Measurements from ENCODE around the gene SHB. TPM values are rescaled to one million over a fixed set of nuclear protein-coding genes. Genes with fewer than 3 reads are reported as not detected.

SHB gene
- total RNA-seq, 1 experiment from 2014 or later = 12.2 TPM

GRCh38 chr9:38042626-38043357, 26.2 kb downstream of the SHB start:
- H3K36me3 Mint-ChIP-seq = no peaks in the 10 kb centered on the region
- CTCF ChIA-PET = interaction anchor here (0.7 to 1.8 kb wide), 4 partner anchors 16 to 26 kb away, joined by 3 to 6 read pairs (median 4); no protein-coding TSS in a partner anchor
- H3K27ac Mint-ChIP-seq = peak overlapping the region; percentile 40
- TF ChIP-seq EMX1 (CRISPR knock-in tag; IDR thresholded peaks at IDR 0.05) (no peak), GABPB1 (CRISPR knock-in tag; IDR thresholded peaks at IDR 0.05) (no peak), SP1 (CRISPR knock-in tag; conservative IDR thresholded peaks at IDR 0.05) (no peak), CREM (CRISPR knock-in tag; IDR thresholded peaks at IDR 0.05) (no peak), RORB (CRISPR knock-in tag; IDR thresholded peaks at IDR 0.05) (no peak), CREB1 (CRISPR knock-in tag; IDR thresholded peaks at IDR 0.05) (no peak), CDX4 (CRISPR knock-in tag; IDR thresholded peaks at IDR 0.05; ENCODE audit: borderline replicate concordance) (no peak)
- TF ChIP-seq, protein P1, sequence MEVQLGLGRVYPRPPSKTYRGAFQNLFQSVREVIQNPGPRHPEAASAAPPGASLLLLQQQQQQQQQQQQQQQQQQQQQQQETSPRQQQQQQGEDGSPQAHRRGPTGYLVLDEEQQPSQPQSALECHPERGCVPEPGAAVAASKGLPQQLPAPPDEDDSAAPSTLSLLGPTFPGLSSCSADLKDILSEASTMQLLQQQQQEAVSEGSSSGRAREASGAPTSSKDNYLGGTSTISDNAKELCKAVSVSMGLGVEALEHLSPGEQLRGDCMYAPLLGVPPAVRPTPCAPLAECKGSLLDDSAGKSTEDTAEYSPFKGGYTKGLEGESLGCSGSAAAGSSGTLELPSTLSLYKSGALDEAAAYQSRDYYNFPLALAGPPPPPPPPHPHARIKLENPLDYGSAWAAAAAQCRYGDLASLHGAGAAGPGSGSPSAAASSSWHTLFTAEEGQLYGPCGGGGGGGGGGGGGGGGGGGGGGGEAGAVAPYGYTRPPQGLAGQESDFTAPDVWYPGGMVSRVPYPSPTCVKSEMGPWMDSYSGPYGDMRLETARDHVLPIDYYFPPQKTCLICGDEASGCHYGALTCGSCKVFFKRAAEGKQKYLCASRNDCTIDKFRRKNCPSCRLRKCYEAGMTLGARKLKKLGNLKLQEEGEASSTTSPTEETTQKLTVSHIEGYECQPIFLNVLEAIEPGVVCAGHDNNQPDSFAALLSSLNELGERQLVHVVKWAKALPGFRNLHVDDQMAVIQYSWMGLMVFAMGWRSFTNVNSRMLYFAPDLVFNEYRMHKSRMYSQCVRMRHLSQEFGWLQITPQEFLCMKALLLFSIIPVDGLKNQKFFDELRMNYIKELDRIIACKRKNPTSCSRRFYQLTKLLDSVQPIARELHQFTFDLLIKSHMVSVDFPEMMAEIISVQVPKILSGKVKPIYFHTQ (CRISPR knock-in tag; IDR thresholded peaks at IDR 0.05) = no peak
- ATAC-seq (no peak), DNase-seq (ENCODE audit: low spot score) (no peak)
- H3K9me3 Mint-ChIP-seq = no peaks in the 10 kb centered on the region
- POLR2A ChIA-PET = no interaction called here
- peaks cover 65% of the 10 kb centered on the region for H3K4me1 Mint-ChIP-seq
- H3K4me3 Mint-ChIP-seq = no peak overlapping the region
- no peaks in the 10 kb centered on the region for H3K27me3 Mint-ChIP-seq (ENCODE audit: low read depth)

DNA sequence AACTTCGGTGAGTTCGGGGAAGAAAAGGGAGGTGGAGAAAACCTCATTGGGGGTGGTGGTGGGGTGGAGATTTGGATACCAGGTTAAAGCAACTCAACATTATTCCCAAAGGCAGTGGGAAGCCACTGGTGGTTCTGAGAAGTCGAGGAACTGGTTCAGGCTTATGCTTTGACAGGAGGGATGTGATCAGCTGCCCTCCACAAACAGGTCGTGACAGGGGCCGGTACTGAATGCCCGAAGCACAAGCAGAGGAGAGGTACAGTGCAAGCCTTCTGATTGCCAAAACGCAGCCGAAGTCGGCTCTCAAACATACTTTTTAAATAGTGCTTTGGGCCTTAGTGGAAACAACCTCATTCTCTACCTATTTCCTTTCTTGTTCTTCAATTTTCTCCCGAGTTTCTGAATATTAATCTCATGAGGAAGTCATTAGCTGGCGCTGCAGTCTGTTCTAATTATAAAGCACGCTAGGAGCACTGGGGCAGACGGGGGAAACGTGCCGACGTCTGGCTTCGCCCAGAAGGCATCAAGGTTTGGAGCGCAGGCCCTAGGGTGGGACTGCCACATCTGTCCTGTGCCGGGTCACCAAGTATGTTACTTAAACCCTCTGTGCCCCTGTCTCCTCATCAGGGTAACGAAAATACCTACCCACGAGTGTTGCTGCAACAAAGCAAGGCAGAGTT, 27.3 kb downstream of the SHB start:
- ChIA-PET CTCF (interaction anchor here (1.0 to 1.8 kb wide), 3 partner anchors 16 to 24 kb away, joined by 4 to 6 read pairs (median 4); no protein-coding TSS in a partner anchor), POLR2A (interaction anchor here (0.6 to 1.2 kb wide), 2 partner anchors 16 to 44 kb away, joined by 3 to 4 read pairs; no protein-coding TSS in a partner anchor)
- no peak overlapping the region for H3K4me3 Mint-ChIP-seq
- no peaks in the 10 kb centered on the region for H3K9me3 Mint-ChIP-seq
- no peaks in the 10 kb centered on the region for H3K27me3 Mint-ChIP-seq (ENCODE audit: low read depth)
- no peak for ATAC-seq
- peak overlapping the region; percentile 51; the same call in 1 of the 2 replicates for H3K27ac Mint-ChIP-seq
- peaks cover 64% of the 10 kb centered on the region for H3K4me1 Mint-ChIP-seq
- no peak for DNase-seq (ENCODE audit: low spot score)
- no peaks in the 10 kb centered on the region for H3K36me3 Mint-ChIP-seq
- no peak for TF ChIP-seq ZNF416 (CRISPR knock-in tag; IDR thresholded peaks at IDR 0.05)
- no peak for TF ChIP-seq OVOL2 (CRISPR knock-in tag; IDR thresholded peaks at IDR 0.05; ENCODE audit: borderline replicate concordance)
- no peak for TF ChIP-seq PREB (CRISPR knock-in tag; IDR thresholded peaks at IDR 0.05; ENCODE audit: borderline replicate concordance)
- no peak for TF ChIP-seq PRRX2 (CRISPR knock-in tag; IDR thresholded peaks at IDR 0.05)
- TF ChIP-seq ZNF532 (CRISPR knock-in tag; IDR thresholded peaks at IDR 0.05; ENCODE audit: borderline replicate concordance) = no peak
- TF ChIP-seq SOX15 (CRISPR knock-in tag; IDR thresholded peaks at IDR 0.05) = no peak
- TF ChIP-seq, protein P2, sequence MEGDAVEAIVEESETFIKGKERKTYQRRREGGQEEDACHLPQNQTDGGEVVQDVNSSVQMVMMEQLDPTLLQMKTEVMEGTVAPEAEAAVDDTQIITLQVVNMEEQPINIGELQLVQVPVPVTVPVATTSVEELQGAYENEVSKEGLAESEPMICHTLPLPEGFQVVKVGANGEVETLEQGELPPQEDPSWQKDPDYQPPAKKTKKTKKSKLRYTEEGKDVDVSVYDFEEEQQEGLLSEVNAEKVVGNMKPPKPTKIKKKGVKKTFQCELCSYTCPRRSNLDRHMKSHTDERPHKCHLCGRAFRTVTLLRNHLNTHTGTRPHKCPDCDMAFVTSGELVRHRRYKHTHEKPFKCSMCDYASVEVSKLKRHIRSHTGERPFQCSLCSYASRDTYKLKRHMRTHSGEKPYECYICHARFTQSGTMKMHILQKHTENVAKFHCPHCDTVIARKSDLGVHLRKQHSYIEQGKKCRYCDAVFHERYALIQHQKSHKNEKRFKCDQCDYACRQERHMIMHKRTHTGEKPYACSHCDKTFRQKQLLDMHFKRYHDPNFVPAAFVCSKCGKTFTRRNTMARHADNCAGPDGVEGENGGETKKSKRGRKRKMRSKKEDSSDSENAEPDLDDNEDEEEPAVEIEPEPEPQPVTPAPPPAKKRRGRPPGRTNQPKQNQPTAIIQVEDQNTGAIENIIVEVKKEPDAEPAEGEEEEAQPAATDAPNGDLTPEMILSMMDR (IDR thresholded peaks at IDR 0.05) = no peak
- no peak for TF ChIP-seq AFF4 (CRISPR knock-in tag; IDR thresholded peaks at IDR 0.05; ENCODE audit: borderline replicate concordance)
- no peak for TF ChIP-seq RORB (CRISPR knock-in tag; IDR thresholded peaks at IDR 0.05)
- TF ChIP-seq ELF4 (CRISPR knock-in tag; IDR thresholded peaks at IDR 0.05; ENCODE audit: low read depth) = no peak

Data from WTC11 (cell line).